Ectodermal cell (in vitro differentiated cells): ENCODE measurements around the gene IL23R.

Source experiments
- H3K27ac ChIP-seq: 2 replicates; pipeline ENCODE4 v1.7.0; 2013; ENCODE audit warnings: mild to moderate bottlenecking, low read depth, low read length; ENCODE audit not compliant: insufficient read depth, poor library complexity, severe bottlenecking
- H3K27me3 ChIP-seq: 2 replicates; pipeline ENCODE4 v1.7.0; 2013; ENCODE audit warnings: mild to moderate bottlenecking, low read length; ENCODE audit not compliant: insufficient read depth, control insufficient read depth, poor library complexity, severe bottlenecking
- H3K36me3 ChIP-seq: one replicate; pipeline ENCODE4 v1.7.0; 2013; ENCODE audit warnings: low read length; ENCODE audit not compliant: control insufficient read depth, insufficient read depth
- H3K4me1 ChIP-seq: one replicate; pipeline ENCODE4 v1.7.0; 2013; ENCODE audit warnings: low read length; ENCODE audit not compliant: control insufficient read depth, insufficient read depth
- H3K4me3 ChIP-seq: 2 replicates; pipeline ENCODE4 v1.7.0; 2013; ENCODE audit warnings: low read depth, low read length, control low read depth; ENCODE audit not compliant: insufficient read depth
- H3K9me3 ChIP-seq: 2 replicates; pipeline ENCODE4 v1.7.0; 2013; ENCODE audit warnings: mild to moderate bottlenecking, low read length, moderate library complexity; ENCODE audit not compliant: control insufficient read depth
- WGBS, 2 experiments: methylation state at CpG; one replicate each; pipeline ENCODE4 v1.1.7; 2013; ENCODE audit warnings: missing lambda C conversion rate in 2 of 2; 5-methylcytosine and 5-hydroxymethylcytosine counted together

IL23R gene

DNA sequence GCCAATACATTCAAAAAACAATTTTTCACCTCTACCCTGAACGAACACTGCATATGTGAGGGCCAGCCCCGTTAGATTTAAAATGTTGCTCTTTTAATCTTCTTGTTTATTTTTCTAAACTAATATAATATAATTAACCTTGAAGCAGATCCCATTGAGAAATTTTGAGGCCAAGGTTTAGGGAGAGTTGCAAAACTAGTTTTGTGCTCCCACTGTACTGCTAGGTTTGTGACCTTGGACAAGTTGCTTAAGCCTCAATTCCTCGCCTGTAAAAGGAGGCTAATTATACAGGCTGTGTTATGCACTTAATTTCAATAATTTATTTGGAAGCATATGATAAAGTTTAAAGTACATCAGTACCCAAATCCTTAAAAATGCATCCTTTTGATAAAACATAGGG lies 3.7 kb downstream of the IL23R start:
- 100% methylated on average over 1 to 3 of the region's 3 CpGs for WGBS, 2 experiments
- Histone ChIP-seq H3K27me3 (no peaks in the 10 kb centered on the region), H3K9me3 (no peaks in the 10 kb centered on the region), H3K4me1 (no peaks in the 10 kb centered on the region), H3K4me3 (no peak overlapping the region), H3K36me3 (no peaks in the 10 kb centered on the region), H3K27ac (no peak overlapping the region)

DNA sequence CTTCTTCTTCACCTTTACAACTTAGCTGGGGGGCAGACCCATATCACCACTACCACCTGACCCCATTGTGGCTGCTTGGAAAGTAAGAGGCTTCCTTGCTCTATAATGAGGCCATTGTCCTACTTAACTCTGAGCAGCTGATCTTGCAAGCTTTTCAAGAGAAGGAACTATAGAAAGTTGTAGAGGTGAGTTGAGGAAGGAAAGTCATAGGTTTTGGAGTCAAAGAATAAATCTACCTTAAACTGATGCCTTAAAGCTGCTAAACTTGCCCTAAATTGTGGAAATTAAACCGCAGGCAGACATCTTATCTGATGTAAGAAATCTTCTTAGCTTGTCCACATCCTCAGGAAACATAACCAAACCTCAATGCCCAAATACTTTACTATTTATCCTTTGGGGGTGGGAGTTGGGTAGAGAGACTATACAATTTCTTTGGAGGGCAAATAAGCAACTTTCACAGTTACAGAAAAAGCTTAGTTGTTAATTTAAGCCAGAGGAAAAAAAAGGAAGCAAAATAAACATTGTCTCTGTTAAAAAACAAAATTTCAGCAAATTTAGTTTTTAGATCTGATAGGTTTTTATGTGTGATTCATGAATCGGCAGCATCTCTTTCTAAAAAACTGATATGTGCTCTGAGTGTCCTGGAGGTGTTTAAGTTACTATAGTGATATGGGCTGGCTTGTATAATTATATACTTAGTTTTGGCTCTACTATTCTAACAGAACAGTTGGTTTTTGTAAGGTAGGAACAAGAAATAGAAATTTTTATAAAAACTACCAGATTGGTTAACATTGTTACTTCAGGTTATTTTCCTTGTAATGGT lies 4.7 kb downstream of the IL23R start:
- no peak overlapping the region for H3K27ac ChIP-seq
- 94 to 96% methylated on average over 2 of the region's 2 CpGs for WGBS, 2 experiments
- no peak overlapping the region for H3K4me3 ChIP-seq
- no peaks in the 10 kb centered on the region for H3K9me3 ChIP-seq
- no peaks in the 10 kb centered on the region for H3K36me3 ChIP-seq
- no peaks in the 10 kb centered on the region for H3K4me1 ChIP-seq
- no peaks in the 10 kb centered on the region for H3K27me3 ChIP-seq

DNA sequence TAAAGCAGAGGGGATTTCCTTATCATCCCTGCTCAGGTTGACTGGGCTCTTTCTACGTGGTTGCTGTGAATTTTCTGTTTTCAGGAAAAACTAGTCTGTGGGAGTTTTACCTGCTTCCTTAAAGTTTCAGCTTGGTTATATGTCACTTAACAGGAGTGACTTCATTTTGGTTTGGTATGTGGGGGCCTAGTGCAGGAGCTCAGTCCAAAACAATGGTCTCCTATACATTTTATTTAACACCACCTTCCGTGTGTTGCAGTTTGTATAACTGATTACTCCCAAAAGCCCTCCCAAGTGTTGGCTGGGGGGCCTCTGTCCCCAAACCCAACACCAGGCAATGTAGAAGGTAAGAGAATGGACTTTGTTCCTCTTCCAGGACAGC lies 5.3 kb downstream of the IL23R start:
- no peak overlapping the region for H3K4me3 ChIP-seq
- no peaks in the 10 kb centered on the region for H3K27me3 ChIP-seq
- no peaks in the 10 kb centered on the region for H3K4me1 ChIP-seq
- no peaks in the 10 kb centered on the region for H3K36me3 ChIP-seq
- H3K9me3 ChIP-seq: no peaks in the 10 kb centered on the region
- WGBS, 2 experiments: 82 to 87% methylated on average over 2 of the region's 2 CpGs
- no peak overlapping the region for H3K27ac ChIP-seq

DNA sequence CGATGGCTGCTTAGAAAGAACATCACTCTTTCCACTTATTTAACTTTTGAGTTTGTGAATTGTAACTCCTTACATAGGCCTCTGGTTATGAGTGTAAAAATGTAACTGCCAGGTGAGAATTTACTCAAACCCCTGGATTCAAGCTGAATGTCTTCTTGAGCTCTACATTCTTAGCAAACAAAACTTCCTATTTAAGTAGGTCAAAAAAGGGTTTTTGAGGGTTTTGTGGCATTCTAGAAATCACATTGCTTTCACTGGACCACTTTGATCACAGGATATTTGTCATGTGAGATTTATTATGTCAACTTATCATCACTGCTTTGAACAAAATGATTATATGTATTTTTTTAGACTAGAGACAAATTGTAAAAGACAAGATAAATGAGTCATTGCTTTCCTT lies 5.7 kb downstream of the IL23R start:
- Histone ChIP-seq H3K9me3 (no peaks in the 10 kb centered on the region), H3K4me3 (no peak overlapping the region), H3K27me3 (no peaks in the 10 kb centered on the region), H3K4me1 (no peaks in the 10 kb centered on the region), H3K27ac (no peak overlapping the region), H3K36me3 (no peaks in the 10 kb centered on the region)
- WGBS, 2 experiments: 88 to 100% methylated on average over 1 of the region's 1 CpG

DNA sequence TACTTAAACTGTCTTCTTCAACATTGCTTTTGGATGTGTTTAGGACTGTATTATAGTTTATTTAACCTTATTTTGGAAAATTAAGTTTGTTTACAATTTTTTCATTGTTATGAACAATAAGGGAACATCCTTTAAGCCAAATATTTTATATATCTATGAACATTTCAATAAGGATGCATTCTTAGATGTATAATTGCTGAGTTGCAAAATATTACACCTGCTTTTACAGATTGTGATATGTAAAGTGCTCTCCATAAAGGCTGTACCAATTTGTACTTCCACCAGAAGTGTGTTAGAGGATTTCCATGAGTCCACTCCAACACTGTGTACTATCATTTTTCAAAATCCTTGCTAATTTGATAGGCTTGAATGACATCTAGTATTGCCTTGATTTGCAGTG lies 7.7 kb downstream of the IL23R start:
- Histone ChIP-seq H3K36me3 (no peaks in the 10 kb centered on the region), H3K4me3 (no peak overlapping the region), H3K27ac (no peak overlapping the region), H3K4me1 (no peaks in the 10 kb centered on the region), H3K27me3 (no peaks in the 10 kb centered on the region), H3K9me3 (no peaks in the 10 kb centered on the region)

DNA sequence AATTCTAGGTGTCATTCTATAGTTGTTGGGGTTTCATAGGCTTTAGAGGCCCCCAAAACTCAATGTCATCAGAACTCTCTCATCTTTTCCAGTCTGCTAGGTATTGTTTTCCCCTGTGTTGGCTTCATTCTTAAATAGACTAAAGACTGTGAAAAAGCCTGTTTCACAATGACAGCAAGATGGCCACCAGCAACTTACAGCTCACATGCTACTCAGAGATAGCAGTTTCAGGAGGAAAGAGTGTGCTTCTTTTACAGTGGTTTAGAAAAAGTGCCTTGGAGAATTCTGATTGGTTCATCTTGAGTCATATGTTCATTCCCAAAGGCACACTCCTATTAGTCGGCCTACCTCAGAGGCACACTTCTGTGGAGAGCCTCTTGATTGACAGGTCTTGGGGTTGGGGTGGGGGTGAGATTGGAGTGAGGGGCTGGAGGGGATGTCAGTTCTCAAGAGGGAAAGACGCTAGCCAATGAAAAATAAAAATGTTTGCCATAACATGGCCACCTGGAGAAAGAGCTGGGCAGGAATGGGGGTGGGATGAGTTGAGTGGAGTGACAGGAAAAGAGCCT lies 8.5 kb downstream of the IL23R start:
- H3K4me1 ChIP-seq: no peaks in the 10 kb centered on the region
- H3K9me3 ChIP-seq: no peaks in the 10 kb centered on the region
- WGBS, 2 experiments: 83 to 94% methylated on average over 1 to 2 of the region's 2 CpGs
- H3K4me3 ChIP-seq: no peak overlapping the region
- H3K27me3 ChIP-seq: no peaks in the 10 kb centered on the region
- no peaks in the 10 kb centered on the region for H3K36me3 ChIP-seq
- no peak overlapping the region for H3K27ac ChIP-seq

DNA sequence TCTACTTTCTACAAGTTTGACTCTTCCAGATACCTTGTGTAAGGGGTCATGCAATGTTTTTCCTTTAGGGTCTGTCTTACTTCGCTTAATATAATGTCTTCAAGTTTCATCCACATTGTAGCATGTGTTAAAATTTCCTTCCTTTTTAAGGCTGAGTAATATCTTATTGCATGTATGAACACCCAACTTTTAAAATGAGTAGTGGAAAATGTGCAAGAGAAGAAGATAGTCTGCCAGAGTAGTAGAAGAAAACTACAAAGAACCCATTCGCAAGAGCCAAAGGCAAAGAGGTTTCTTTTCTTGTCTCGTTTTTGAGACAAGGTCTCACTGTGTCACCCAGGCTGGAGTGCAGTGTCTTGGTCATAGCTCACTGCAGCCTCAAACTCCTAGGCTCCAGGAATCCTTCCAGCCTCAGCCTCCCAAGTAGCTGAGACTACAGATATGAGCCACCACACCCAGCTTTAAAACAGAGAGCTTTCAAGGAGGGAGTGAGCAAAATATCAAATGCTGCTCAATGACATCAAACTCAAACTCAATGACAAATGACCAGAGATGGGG lies 9.4 kb downstream of the IL23R start:
- H3K4me1 ChIP-seq: no peaks in the 10 kb centered on the region
- no peak overlapping the region for H3K4me3 ChIP-seq
- 84 to 93% methylated on average over 3 of the region's 3 CpGs for WGBS, 2 experiments
- no peaks in the 10 kb centered on the region for H3K9me3 ChIP-seq
- no peaks in the 10 kb centered on the region for H3K36me3 ChIP-seq
- no peak overlapping the region for H3K27ac ChIP-seq
- H3K27me3 ChIP-seq: no peaks in the 10 kb centered on the region

DNA sequence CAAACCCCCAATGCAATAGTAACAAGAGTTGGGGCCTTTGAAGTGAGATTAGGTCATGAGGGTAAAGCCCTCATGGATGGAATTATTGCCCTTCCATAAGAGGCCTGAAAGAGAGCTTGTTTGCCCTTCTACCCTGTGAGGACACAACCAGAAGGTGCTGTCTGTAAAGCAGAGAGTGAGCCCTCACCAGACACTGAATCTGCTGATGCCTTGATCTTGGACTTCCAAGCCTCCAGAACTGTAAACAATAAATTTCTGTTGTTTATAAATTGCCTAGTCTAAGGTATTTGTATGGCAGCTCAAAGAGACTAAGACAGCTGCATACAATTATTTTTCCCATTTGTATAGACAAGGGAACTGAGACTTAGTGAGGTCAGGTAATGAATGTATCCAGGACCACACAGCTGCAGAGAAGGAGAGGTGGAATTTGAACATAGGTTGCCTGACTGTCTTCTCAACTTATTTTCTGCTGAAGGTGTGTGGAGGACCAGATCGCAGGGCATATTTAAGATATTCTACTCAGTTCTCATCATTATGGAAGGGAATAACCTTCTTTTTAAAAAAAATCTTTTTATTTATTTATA lies 18.7 kb downstream of the IL23R start:
- WGBS, 2 experiments: 89% methylated on average over 1 of the region's 1 CpG; no CpG with 5 or more reads in 1 of the 2 experiments
- Histone ChIP-seq H3K9me3 (no peaks in the 10 kb centered on the region), H3K27ac (no peak overlapping the region), H3K27me3 (no peaks in the 10 kb centered on the region), H3K36me3 (no peaks in the 10 kb centered on the region), H3K4me1 (no peaks in the 10 kb centered on the region), H3K4me3 (no peak overlapping the region)

DNA sequence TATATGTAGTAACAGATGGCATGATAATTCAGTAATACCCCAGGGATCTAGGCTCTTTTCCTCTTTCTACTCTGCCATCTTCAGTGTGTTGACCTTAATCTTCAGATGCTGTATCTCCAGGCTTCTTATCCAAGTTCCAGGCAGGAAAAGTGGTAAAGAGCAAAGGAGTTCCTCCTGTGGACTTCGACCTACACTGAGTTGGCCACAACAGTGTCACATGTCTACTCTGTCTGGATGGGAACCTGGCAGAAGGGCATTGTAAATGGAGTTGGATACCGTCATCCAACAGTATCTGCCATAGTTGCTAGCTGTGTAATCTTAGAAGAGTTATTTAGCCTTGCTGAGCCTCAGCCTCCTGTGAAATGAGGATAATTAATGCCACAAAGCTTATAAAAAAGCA lies 21.9 kb downstream of the IL23R start:
- no peaks in the 10 kb centered on the region for H3K27me3 ChIP-seq
- no peaks in the 10 kb centered on the region for H3K9me3 ChIP-seq
- H3K4me3 ChIP-seq: no peak overlapping the region
- 88 to 96% methylated on average over 2 of the region's 2 CpGs for WGBS, 2 experiments
- no peaks in the 10 kb centered on the region for H3K36me3 ChIP-seq
- H3K4me1 ChIP-seq: no peaks in the 10 kb centered on the region
- H3K27ac ChIP-seq: no peak overlapping the region

DNA sequence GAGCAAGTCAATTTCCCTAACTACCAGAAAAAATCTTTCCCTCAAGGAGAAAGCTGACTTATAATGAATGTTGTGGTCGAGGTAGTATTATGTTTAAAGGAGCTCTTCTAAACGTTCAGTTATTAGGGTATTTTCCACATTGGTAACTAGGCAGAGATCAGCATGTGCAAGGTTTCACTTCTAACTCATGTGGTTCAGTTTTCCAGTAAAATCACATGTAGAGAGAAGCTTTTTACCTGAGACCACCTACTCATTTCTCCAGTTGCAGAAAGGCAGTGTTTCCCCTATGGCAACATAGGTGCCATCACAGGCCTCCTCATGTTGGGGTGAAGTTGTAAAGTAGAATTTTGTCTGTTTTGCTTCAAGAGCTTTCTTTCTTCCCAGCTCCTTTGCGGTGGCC lies 23.7 kb downstream of the IL23R start:
- H3K27ac ChIP-seq: no peak overlapping the region
- no peaks in the 10 kb centered on the region for H3K27me3 ChIP-seq
- no peak overlapping the region for H3K4me3 ChIP-seq
- no peaks in the 10 kb centered on the region for H3K9me3 ChIP-seq
- no peaks in the 10 kb centered on the region for H3K36me3 ChIP-seq
- 93 to 94% methylated on average over 2 of the region's 3 CpGs for WGBS, 2 experiments
- peaks cover 10% of the 10 kb centered on the region for H3K4me1 ChIP-seq
